NCI-H1417 treated with DMSO at 0.1 percent for 48 hours (cell line): Measurements from ENCODE around the gene RNF13.
"Not testable (repeated sequence)": the region's sequence is repeated elsewhere in the genome, so short reads cannot be mapped to it uniquely, and the experiment has no call there.

ENCODE experiments used
- DNase-seq: peaks from one replicate; lab custom pipeline; 2025; lab: John Stamatoyannopoulos, UW

RNF13 gene

DNA sequence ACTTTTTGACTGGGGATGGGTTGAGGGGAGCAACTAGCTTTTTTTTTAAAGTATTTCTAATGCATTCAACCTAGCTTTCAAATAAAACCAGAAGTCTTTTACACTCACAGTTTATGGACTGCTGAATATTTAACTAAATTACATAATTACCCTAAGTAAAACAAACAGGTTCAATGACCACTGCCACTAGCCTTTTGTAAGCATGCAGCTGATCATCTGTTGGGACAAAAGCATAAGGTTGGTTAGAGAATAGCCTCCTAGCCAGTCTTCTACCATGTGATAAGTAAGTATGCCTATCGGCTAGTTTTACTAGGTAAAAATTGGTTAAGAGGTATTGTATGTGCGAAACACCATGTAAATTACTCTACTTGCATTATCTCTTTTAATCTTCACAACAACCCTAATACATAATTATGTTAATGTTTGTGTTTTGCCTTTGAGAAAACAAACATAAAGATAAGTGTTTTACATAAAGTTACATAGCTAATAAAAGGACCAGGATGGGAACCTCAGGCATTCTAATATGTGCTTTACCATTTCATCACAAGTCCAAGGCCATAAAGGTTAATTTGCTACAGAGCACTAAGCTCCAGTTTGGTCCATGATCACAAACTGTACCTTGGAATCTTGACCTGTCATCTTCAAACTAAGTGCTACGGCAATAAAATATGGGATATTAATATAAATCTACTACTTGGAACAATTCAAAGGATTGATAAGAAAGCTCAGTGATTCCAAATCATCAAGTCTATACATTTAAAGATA, 144.5 kb downstream of the RNF13 start:
- no peak for DNase-seq

DNA sequence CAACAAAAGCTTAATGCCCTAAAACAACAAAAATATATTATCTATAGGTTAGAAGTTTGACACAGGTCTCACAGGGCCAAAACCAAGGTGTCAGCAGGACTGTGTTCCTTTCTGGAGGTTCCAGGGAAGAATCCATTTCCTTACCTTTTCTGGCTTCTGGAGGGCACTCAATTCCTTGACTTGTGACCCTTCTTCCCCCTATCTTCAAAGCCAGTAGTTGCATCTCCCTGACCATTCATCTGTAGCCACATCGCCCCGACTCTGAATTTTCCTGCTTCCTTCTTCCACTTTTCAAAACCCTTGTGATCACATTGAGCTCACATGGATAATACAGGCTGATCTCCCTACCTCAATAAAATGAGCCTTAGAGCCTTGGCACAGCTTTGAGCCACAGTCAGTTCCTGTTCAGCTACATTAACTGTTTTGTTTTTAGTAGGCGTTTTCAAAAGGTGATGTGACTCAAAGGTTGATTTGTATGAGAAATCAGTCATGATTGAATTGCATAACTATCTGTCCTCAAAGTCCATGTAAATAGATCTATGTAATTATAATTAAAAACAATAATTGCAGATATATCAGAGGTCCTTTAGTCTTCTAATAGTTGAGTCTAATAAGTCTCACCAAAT, 145.3 kb downstream of the RNF13 start:
- DNase-seq = no peak

DNA sequence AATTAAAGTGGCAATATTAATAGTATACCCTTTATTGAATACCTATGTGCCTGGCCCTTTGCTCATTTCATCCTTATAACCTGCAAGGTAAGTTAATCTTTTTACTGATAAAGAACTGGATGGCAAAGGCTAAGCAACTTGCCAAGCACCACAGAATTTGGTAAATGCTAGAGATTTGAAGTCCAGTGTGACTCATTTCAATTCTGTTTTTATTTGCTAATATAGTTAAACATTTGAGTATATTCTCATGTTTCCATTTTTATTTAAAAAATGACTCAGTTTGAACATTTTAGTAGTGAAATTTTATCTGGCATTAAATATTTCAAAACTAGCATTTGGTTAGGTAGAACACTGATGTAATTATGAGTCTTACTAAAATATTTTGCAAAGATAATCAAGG, 146.4 kb downstream of the RNF13 start:
- DNase-seq = no peak

DNA sequence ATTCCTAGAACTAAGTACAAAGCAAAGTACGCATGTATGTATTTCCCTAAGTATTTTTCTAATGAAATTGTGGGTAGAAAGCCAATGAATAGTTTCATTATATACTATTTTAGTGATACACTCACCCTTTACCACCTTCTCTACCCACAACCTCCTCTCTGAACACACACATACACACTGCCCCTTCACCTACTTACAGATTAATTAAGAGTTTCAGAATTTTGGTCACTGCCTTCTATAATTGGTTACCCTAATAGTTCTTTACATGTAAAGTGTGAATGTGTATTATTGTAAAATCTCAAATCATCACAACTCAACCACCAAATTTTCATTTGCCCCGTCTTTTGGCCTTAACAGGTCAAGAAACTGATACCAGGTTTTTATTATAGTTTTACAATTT, 150.5 kb downstream of the RNF13 start:
- DNase-seq = no peak

DNA sequence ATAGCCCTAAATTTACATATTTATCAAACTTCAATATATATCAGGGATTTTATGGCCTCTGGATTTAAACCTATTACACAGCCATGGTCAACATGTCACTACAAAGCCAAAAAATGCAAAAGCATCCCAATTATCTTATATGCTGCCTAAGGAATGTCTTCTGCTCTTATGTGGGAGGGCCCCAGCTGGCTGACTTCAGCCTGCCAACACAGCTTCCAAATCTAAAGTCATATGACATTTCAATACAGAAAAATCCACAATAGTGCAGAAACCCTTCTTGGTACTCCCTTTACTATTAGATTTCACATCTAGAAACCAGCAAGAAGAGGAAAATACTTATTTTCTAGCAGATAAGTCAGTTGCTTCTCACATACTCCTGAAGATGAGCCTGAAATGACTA, 151.3 kb downstream of the RNF13 start:
- DNase-seq = no peak

DNA sequence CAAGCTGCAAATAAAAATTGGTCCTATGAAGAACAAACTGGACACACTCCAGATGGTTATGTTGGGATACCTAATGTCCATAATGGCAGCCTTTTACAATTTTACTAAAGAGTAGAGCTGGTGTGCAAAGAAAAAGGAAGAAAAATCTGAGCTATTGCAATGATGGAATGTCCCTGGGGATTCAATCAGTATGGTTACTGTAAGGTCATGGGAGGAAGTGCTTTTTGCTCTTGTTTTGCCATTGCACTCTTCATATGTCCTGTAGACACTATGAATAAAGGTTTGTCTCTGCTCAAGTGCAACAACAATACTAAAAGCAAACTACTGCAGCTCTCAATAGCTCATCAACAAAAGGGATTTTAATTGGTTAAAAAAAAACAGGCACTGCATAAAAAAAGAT, 152.3 kb downstream of the RNF13 start:
- DNase-seq = no peak

DNA sequence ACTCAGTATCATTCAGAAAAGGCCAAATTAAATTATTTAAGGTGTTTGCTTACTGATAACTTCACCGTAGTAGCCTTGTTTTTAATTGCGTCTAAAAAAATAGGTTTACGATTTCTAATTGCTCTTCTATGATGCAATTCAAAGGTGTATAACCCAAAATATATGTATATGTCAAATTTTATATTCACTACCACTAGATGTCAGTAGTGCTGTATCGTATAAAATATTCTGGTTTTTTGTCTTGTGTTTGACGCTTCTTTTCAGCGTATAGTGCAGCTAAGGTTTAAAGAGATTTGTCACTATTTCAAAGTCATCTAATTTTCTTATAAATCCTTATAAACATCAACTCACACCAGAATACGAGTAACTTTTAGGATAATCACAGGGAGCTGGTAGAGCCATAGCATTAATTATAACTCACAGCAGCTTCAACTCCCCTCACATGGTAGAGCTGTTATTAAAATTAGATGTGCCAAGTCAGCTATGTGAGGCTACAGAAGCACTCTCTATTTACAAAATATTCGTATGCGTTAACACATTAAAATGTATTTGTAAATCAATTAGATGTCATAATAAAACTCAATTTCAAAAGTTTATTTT, 154.2 kb downstream of the RNF13 start:
- peak; percentile 38 for DNase-seq

DNA sequence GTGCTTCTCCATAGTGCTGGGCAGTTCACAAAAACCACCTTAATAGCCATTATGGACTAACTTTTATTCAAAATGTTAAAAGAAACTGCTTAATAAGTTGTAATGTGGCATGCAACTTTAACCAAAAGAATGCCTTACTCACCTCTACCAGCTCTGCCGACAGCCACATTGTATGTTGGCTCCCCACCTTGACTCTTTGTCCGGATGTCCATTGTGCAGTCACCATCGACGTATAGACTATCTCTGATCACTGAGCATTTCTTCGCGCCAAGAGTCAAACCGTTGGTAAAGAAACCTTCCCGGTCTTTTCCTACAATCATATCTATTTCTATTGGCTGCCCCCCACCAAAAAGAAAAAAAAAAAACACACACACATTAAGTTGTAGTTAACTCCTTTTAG, 155.2 kb downstream of the RNF13 start:
- no peak for DNase-seq

DNA sequence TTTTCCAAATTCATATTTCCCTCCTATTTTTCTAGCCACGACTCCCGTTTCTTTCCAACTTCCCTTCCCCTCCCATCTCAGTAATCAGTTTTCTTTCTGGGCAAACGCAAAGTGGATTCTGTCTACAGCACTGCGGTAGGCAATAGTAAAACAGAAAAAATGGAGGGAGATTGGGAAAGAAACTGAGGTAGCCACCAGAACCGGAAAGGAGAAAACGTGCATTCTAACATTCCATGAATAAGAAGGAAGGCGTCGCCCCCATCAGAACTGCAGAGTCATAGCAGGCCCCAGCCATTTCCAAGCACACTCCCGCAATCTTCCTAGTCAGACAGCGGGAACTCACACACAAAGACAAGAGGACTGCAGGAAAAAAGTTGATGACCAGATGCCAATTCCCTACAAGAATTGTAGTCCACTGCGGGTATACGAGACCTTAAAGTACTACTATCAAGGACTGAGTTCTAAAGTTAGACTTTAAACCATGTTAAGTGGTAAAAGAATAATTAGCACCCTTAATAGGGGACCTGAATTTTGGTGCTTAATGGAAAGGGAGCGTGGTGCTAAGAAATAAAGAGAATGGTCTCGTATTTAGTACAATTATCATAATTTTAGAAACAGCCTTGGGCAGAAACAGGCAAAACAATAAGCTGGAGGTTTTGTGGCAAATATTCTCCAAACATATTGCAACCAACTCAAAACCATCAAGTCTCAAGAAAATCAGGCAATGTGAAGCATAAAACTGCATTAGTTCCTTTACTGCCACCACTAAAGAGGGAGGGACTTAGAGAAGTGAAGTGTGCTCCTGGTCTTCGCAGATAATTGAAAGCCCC, 156.3 kb downstream of the RNF13 start:
- peak; percentile 70 for DNase-seq

DNA sequence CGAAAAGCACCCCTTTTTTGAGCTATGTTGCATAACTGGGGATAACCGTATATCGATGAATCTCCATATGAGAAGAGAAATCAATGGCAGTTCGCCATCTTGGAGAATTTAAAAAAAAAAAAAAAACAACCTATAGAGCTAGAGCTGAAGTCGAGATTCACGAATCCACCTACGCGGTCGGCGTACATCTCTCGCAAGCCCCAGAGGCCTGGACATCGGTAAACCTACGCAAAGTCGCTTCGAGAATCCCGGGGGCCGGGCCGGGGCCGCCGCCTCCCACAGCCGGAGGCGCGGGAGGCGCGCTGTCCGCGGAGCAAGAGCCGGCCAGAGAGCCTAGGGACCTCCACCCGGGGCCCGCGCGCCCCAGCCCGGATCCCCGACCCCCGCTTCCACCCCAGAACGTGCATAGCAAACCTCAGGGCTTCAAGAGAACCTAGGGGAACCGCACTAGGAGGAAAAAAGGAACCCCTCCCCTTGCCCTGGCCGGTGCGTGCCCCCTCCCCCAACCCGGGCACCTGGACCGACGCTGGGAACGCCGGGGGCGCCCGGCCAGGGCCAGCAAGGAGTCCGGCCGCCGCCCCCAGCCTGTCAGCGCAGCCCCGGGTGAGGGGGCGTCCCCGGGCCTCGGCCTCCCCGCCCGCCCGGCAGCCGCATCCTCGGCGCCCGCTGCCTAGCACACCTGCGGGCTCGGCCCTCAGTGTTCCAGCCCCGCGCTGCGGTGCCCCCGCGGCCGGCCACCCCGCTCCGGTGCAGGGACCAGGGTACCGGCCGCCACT, 157.1 kb downstream of the RNF13 start:
- peak; percentile 38 for DNase-seq

DNA sequence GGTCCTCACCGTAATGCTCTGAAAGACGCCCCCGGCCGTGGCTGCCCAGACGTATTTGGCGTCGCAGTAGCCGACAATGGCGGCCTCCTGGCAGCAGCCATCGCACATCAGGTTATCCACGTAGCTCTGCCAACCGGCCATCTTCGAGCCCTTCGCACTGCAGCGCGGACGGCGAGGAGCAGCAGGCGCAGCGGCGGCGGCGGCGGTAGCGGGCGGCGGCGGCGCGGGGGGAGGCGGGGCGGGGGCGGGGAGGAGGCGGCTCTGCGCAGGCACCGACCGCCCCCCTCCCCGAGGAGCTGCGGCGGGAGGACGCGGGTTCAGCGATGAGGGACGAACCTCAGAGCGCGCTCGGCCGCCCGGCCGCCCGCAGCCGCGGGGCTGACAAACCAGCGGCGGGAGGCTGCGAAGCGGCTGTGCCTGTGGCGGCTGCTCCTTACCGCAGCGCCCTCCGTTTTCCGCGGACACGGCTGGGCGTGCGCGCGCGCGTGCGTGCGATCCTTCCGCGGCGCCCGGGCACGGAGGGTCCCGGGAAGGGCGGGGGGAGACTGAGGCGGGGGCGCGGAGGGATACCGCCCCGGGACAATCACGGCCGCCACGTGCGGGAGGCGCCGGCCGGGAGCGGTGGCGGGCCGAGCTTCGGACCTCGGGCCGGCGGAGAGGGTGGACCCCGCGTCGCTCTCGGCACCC, 157.8 kb downstream of the RNF13 start, which contains the start of gene PFN2:
Gene PFN2, minus strand, starts transcription at position 180 of the 687 bp plus-strand sequence. Its CDS starts 39 bp downstream, at position 141.
- peak; percentile 41 for DNase-seq

DNA sequence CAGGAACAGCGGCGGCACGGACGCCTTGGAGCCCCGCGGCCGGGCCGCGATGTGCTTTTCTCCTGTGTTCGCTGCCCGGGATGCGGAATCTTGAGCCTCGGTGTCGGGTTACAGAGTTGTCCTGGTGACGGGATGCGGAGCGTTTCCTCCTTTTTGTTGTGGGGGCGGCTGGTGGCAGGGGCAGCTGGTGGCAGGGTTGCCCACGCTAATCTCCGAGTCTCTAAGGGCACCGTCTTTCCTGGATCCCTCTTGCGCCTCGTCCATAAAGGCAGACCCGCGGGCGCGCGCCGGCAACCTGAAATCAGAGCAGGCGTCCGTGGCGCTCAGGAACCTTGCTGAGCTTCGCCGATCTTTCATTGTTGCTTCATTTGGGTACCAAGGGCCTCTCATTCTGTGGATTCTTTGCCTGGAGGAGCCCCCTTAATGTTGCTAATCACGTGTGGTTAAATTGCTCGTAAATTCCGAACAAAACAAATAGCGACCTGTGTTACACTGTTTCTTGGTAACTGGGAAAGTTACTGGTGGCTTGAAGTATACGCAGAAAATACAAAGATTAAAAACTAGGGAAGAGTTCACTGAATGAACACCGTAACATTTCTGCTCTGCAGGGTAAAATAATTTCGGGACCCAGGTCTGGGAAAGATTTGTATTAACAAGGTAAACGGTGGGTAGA, 158.5 kb downstream of the RNF13 start:
- DNase-seq = peak; percentile 62

DNA sequence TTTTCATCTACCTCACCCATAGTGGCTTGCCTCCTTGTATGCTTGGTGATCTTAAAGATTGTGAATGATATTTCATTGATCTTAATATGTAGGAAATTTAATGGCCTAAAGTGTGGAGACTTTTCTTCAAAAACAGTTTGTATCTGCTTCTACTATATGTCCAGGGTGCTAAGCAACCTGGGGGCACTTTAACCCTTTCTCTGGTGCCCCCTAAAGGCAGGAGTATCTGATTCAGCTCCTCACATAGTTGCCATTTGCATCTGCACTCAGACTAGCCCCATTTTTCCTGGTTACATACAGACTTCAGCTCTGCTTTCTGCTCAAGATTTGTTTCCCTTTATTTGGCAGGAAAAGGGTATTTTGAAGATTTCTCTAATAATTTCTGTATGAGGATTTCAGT, 162.9 kb downstream of the RNF13 start:
- no peak for DNase-seq

DNA sequence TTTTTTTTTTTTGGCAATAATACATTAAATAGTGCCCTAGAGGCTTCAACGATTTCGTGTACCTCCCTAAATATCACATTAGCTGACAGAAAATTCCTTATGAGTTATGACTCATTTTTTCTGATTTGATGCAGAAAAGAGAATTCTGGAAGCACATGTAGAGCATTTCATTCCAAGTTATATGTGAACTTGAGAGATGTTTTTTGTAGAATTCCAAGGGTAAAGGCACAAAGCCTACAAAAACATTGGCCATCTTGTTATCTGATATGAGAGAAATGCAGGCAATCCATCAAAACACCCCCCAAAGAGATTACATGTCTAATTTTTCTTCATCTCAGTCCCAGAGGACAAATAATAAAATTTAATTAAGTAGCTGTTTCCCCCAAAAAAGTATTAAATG, 164.4 kb downstream of the RNF13 start:
- DNase-seq = no peak

DNA sequence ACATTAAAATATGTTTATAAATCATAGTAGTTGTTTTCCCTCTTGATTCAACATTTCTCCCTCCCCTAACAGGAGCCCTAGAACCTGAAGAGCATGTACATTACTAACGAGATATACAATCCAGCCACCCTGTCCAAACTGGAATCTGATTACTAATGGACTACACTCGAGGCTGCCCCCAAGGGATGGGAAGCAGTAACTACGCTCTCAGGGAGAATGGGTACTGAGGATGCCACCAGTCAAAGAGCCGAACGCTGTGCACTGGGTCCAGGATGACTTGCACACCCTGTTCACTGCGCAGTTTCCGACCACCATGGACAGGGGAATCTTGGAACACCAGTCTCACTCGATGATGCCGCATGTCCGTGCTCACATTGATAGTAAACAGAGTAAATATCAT, 169.0 kb downstream of the RNF13 start:
- not testable (repeated sequence) for DNase-seq

DNA sequence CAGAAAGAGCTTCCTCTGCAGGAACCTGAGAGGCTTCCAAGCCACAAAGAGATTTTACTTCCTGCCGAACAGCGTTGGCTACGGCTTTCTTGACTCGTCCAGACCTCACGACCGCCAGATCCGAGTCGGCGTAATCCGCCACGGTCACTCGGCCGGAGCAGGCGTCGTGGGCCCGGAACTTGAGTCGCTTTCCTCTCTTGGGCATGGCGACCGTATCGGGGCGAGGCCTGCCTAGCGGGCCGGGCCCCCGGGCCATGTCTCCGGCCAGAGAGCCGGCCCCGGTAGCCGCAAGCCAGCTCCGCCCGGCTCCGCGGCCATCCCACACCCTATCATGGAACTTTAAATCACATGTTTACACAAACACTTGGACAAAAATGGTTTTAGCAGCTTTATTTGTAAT, 170.0 kb downstream of the RNF13 start:
- not testable (repeated sequence) for DNase-seq

DNA sequence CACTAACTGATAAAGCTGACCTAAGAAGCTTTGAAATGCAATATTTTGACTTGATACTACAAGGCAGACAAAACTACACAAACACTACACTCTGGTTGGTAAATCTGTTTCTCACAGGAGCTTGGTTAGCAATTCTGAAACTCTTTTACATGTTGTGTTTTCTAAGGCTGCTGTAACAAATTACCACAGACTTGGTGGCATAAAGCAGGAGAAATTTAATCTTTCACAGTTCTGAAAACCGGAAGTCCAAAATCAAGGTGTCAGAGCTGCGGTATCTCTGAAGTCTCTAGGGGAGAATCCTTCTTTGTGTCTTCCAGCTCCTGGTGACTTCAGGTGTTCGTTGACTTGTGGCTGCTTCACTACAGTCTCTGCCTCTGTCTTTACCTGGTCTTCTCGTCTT, 170.6 kb downstream of the RNF13 start:
- DNase-seq = no peak

DNA sequence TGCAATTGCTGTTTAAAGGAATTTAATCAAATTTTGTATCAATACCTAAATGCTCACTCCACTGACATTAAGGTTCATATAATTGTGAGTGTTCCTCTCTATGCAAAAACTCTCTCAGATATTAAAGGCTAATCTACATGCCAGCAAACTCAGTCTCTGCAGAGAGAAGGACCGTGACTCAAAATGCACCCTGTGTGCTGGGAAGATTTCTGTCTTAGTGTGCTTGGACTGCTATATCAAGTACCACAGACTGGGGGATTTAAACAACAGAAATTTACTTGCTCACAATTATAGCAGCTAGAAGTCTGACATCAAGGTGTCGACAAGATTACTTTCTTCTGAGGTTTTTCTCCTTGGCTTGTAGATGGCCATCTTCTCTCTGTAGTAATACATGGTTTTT, 176.3 kb downstream of the RNF13 start:
- no peak for DNase-seq

DNA sequence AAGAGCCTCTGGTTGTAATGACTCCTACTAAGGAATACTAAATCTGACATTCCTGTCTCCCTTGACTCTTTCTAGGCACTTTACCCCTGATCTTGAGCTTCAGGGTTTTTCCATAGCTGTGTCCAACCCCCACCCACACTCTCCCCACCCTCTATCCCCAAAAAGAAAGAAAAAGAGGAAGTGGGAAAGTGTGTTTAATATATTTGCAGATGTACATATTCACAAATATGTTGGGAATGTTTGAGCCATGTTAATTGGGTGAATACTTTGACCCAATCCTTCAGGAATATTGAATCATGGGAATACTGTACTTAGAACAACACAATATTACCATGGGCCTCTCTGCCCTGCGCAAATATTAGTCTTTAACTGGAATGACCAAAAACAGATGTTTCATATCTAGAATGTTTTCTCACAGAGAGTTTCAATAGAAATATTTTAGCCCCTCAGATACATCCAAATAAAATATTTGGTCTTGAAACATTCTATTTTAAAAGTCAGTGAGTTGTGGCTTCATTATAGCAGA, 177.5 kb downstream of the RNF13 start:
- no peak for DNase-seq

DNA sequence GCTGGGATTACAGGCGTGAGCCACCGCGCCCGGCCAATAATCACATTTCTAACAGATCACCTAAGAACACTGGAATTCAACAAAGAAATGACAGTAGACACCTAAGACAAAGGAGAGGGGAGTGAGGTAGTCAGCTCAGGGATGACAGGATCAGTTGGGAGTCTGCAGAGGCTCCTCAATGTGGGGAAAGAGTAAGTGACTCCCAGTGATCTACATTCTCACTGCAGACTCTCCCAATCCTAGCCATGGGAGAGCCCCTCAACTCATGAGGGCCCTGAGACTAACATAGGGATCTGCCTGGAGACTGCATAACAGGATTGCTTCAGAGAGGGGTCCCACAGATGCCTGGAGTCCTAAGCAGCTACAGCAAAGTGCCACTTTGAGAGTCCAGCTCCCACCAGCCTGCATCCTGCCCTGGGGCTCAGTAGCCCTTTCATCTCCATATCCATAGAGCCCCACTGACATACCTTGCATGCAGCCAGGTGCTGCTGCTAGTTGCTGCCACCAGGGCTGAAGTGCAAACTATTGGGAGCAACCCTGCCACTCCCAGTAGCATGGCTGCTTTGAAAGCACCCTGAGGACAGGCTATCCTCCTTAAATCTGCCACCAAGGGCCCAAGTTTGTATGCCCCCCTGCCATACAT, 179.5 kb downstream of the RNF13 start:
- no peak for DNase-seq
